BLaER1 (cell line): ENCODE data around the gene MBNL2.

Experiments used
- H3K27ac ChIP-seq: shearing (Covaris generic); formaldehyde crosslinking; 2 replicates; pipeline ENCODE4 v1.8.1; 2022
- H3K27me3 ChIP-seq: shearing (Covaris generic); formaldehyde crosslinking; 2 replicates; pipeline ENCODE4 v1.8.1; 2022
- H3K36me3 ChIP-seq: shearing (Covaris generic); formaldehyde crosslinking; 2 replicates; pipeline ENCODE4 v1.8.1; 2022
- H3K4me1 ChIP-seq: shearing (Covaris generic); formaldehyde crosslinking; 2 replicates; pipeline ENCODE4 v1.8.1; 2022
- H3K4me2 ChIP-seq: shearing (Covaris generic); formaldehyde crosslinking; 2 replicates; pipeline ENCODE4 v1.8.1; 2022
- H3K4me3 ChIP-seq: shearing (Covaris generic); formaldehyde crosslinking; 2 replicates; pipeline ENCODE4 v1.8.1; 2022
- H3K9ac ChIP-seq: shearing (Covaris generic); formaldehyde crosslinking; 2 replicates; pipeline ENCODE4 v1.8.1; 2022
- H3K9me3 ChIP-seq: shearing (Covaris generic); formaldehyde crosslinking; 2 replicates; pipeline ENCODE4 v1.8.1; 2022
- H4K20me1 ChIP-seq: shearing (Covaris generic); formaldehyde crosslinking; 2 replicates; pipeline ENCODE4 v1.8.1; 2022
- Cebpa-rat ChIP-seq: shearing (Covaris generic); IDR thresholded peaks from 2 replicates; pipeline ENCODE4 v1.8.1; 2022

MBNL2 gene

DNA sequence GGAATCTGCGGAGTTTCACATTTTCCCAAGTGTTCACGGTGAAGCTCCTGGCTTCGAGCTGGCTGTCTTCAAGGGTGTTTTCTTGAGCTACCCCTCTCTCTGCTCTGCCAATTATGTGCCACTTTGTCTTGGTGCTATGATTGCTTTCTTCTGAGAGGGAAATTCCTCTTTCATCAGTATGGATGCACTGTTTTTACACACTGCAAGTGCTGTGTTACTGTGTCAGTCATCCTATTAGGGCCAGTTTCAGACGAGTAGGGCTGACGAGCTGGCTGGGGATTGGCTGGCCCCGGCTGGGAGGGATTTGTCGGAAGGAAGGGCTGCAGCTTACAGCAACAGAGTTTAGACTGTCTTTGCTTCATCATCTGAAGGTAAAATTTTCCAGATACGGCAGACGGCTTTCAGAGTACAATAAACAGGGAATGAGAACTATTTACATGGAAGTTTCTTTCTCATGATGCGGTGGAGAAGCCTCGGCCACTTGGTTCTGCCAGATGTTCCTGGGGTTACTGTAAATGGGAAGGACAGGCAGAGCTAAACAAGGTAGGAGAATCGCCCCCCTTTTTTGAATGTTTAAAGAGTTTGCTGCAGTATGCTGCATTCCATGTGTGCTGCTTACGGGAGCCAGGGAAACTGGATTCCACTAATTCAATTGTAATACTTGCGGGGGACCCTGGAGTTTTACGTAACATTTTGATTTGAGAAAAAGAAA, at the start of gene MBNL2:
Gene MBNL2 (plus strand): TSS at position 345 of the 712 bp plus-strand sequence. CDS start 53,903 bp downstream, outside the sequence.
- Histone ChIP-seq H3K27ac (peak within 1 kb of the TSS; percentile 71), H3K27me3 (no peaks in the 10 kb centered on the region), H3K9ac (peak within 1 kb of the TSS; percentile 81), H4K20me1 (peaks cover 23% of the 10 kb centered on the region; the same call in 1 of the 2 replicates), H3K9me3 (no peaks in the 10 kb centered on the region), H3K4me2 (peak within 1 kb of the TSS; percentile 96), H3K4me3 (peak within 1 kb of the TSS; percentile 74), H3K4me1 (peaks cover 43% of the 10 kb centered on the region), H3K36me3 (no peaks in the 10 kb centered on the region)
- TF ChIP-seq Cebpa-rat: no peak

GRCh38 chr13:97174638-97175037, 47.5 kb upstream of the MBNL2 start:
- H3K4me3 ChIP-seq: no peak overlapping the region
- no peaks in the 10 kb centered on the region for H3K36me3 ChIP-seq
- H3K27ac ChIP-seq: no peak overlapping the region
- H3K4me2 ChIP-seq: no peak overlapping the region
- H3K27me3 ChIP-seq: no peaks in the 10 kb centered on the region
- TF ChIP-seq Cebpa-rat: no peak
- H3K9ac ChIP-seq: no peak overlapping the region
- H3K4me1 ChIP-seq: no peaks in the 10 kb centered on the region
- H3K9me3 ChIP-seq: no peaks in the 10 kb centered on the region
- H4K20me1 ChIP-seq: no peaks in the 10 kb centered on the region

DNA sequence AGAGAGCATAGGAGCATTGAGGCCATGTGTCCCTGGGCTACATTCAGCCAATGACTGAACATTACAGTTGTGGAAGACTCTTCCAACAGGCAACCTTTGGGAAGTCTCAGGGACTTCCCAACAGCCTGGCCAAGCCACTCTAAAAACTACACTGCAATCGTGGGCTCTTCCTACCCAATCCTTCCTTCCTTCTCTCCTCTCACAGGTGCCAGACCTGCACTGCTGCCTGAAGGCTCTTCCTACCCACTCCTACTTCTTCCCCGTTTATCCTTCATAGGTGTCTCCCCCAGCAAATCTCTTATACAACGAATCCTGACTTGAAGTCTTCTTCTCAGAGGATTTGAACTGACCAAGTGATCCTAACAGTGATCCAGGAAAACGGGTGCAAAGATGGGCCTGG, 47.1 kb upstream of the MBNL2 start:
- TF ChIP-seq Cebpa-rat: no peak
- no peak overlapping the region for H3K4me3 ChIP-seq
- no peaks in the 10 kb centered on the region for H3K36me3 ChIP-seq
- H3K27me3 ChIP-seq: no peaks in the 10 kb centered on the region
- no peak overlapping the region for H3K9ac ChIP-seq
- H3K9me3 ChIP-seq: no peaks in the 10 kb centered on the region
- no peak overlapping the region for H3K4me2 ChIP-seq
- H4K20me1 ChIP-seq: no peaks in the 10 kb centered on the region
- no peak overlapping the region for H3K27ac ChIP-seq
- H3K4me1 ChIP-seq: no peaks in the 10 kb centered on the region

DNA sequence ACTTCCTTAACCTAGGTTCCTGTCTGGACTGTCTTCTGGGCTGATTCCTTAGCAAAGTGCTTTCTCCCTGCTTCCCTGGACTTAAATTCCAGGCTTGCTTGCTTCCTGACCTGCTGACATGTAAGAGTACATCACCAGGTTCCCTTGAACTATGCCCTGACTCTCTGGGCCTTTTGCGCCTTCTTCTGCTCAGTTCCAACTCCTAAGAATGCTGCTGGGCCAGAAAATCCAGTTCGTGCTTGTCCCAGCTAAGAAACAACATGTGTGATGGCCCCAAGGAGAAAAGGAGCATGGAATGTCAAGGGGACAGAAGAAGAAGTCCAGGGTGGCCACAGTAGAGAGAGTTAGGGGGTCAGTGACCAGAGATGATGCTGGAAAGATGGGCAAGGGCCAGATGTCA, 42.6 kb upstream of the MBNL2 start:
- Histone ChIP-seq H3K27me3 (no peaks in the 10 kb centered on the region), H3K4me3 (no peak overlapping the region), H3K27ac (no peak overlapping the region), H3K9ac (no peak overlapping the region), H3K9me3 (no peaks in the 10 kb centered on the region), H3K36me3 (no peaks in the 10 kb centered on the region), H3K4me2 (no peak overlapping the region), H3K4me1 (no peaks in the 10 kb centered on the region), H4K20me1 (no peaks in the 10 kb centered on the region)
- TF ChIP-seq Cebpa-rat: no peak

- Histone ChIP-seq H3K4me1 (no peaks in the 10 kb centered on the region), H3K27me3 (no peaks in the 10 kb centered on the region)
Measured at GRCh38 chr13:97182111-97182890, 39.8 kb upstream of the MBNL2 start.

GRCh38 chr13:97185291-97185690, 36.8 kb upstream of the MBNL2 start:
- no peaks in the 10 kb centered on the region for H3K36me3 ChIP-seq
- H3K27ac ChIP-seq: no peak overlapping the region
- H3K27me3 ChIP-seq: no peaks in the 10 kb centered on the region
- no peak for TF ChIP-seq Cebpa-rat
- H3K4me2 ChIP-seq: no peak overlapping the region
- no peak overlapping the region for H3K9ac ChIP-seq
- H4K20me1 ChIP-seq: no peaks in the 10 kb centered on the region
- no peak overlapping the region for H3K4me3 ChIP-seq
- no peaks in the 10 kb centered on the region for H3K9me3 ChIP-seq
- H3K4me1 ChIP-seq: no peaks in the 10 kb centered on the region

More at GRCh38 chr13:97182111-97182890, 39.8 kb upstream of the MBNL2 start:
- Histone ChIP-seq H3K36me3 (no peaks in the 10 kb centered on the region), H4K20me1 (no peaks in the 10 kb centered on the region), H3K4me3 (no peak overlapping the region), H3K9me3 (no peaks in the 10 kb centered on the region), H3K9ac (no peak overlapping the region), H3K4me2 (no peak overlapping the region), H3K27ac (no peak overlapping the region)
- TF ChIP-seq Cebpa-rat: no peak

DNA sequence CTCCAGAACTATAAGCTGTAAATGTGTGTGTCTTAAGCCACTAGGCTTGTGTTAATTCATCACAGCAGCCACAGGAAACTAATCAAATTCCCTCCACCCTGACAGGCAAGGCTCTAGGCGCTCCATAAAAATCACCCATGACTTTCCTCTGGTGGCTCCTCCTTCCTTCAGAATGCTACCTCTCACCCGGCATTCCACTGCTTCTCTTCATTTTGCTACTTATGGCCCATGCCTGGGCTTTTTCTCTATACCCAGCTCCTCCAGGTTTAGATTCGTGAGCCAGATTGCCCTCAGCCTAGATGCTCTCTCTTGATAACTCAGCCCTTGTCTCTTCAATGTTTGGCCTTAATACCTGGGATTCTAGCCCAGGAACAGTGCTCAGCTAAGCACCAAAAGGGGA, 36.4 kb upstream of the MBNL2 start:
- Histone ChIP-seq H3K9ac (no peak overlapping the region), H3K4me2 (no peak overlapping the region), H3K36me3 (no peaks in the 10 kb centered on the region), H3K27ac (no peak overlapping the region), H4K20me1 (no peaks in the 10 kb centered on the region), H3K9me3 (no peaks in the 10 kb centered on the region), H3K4me1 (no peaks in the 10 kb centered on the region), H3K27me3 (no peaks in the 10 kb centered on the region), H3K4me3 (no peak overlapping the region)
- TF ChIP-seq Cebpa-rat: no peak

- no peaks in the 10 kb centered on the region for H3K36me3 ChIP-seq
- no peaks in the 10 kb centered on the region for H4K20me1 ChIP-seq
- no peak overlapping the region for H3K4me2 ChIP-seq
- H3K27me3 ChIP-seq: no peaks in the 10 kb centered on the region
- H3K27ac ChIP-seq: no peak overlapping the region
- no peak overlapping the region for H3K4me3 ChIP-seq
- H3K4me1 ChIP-seq: peaks cover 22% of the 10 kb centered on the region
- H3K9ac ChIP-seq: no peak overlapping the region
- TF ChIP-seq Cebpa-rat: no peak
- no peaks in the 10 kb centered on the region for H3K9me3 ChIP-seq
Measured at GRCh38 chr13:97188207-97188606, 33.9 kb upstream of the MBNL2 start.

GRCh38 chr13:97189928-97190327, 32.2 kb upstream of the MBNL2 start:
- no peak for TF ChIP-seq Cebpa-rat
- Histone ChIP-seq H3K27me3 (no peaks in the 10 kb centered on the region), H3K27ac (no peak overlapping the region), H3K9me3 (no peaks in the 10 kb centered on the region), H3K4me2 (no peak overlapping the region), H4K20me1 (no peaks in the 10 kb centered on the region), H3K4me3 (no peak overlapping the region), H3K4me1 (peaks cover 29% of the 10 kb centered on the region), H3K36me3 (no peaks in the 10 kb centered on the region), H3K9ac (no peak overlapping the region)

- Histone ChIP-seq H3K4me2 (0 out of 2 replicates have a peak overlapping the region, but pooled peaks have one; percentile 1), H3K36me3 (no peaks in the 10 kb centered on the region)
Measured at GRCh38 chr13:97191142-97191541, 31.0 kb upstream of the MBNL2 start.

More at GRCh38 chr13:97191142-97191541, 31.0 kb upstream of the MBNL2 start:
- Histone ChIP-seq H3K27ac (no peak overlapping the region), H4K20me1 (no peaks in the 10 kb centered on the region), H3K4me3 (no peak overlapping the region), H3K9ac (no peak overlapping the region), H3K27me3 (no peaks in the 10 kb centered on the region), H3K9me3 (no peaks in the 10 kb centered on the region), H3K4me1 (peaks cover 29% of the 10 kb centered on the region)
- no peak for TF ChIP-seq Cebpa-rat
